Immature natural killer cell (primary cell): ENCODE data around the gene CPEB3. TPM values are rescaled to one million over a fixed set of nuclear protein-coding genes. Genes with fewer than 3 reads are reported as not detected.
"Not testable (repeated sequence)": the region's sequence is repeated elsewhere in the genome, so short reads cannot be mapped to it uniquely, and the experiment has no call there.

Source experiments
- DNase-seq, 3 donors: peaks; one replicate each; pipeline ENCODE4 v3.0.0; 2022; ENCODE audit warnings: mixed read lengths in 1 of 3
- H3K27ac Mint-ChIP-seq, 6 donors: one replicate each; pipeline ENCODE4 v1.8.0; 2020; ENCODE audit warnings: mixed read lengths in 6 of 6, mild to moderate bottlenecking in 5 of 6, inconsistent platforms in 4 of 6, moderate library complexity in 3 of 6
- H3K27me3 Mint-ChIP-seq, 3 donors: one replicate each; pipeline ENCODE4 v1.8.0; 2020 to 2021; ENCODE audit warnings: low read depth in 3 of 3, mild to moderate bottlenecking in 3 of 3, mixed read lengths in 3 of 3, moderate library complexity in 3 of 3, inconsistent platforms in 1 of 3
- H3K36me3 Mint-ChIP-seq, 3 donors: one replicate each; pipeline ENCODE4 v1.8.0; 2020; ENCODE audit warnings: mixed read lengths in 3 of 3, inconsistent platforms in 2 of 3, mild to moderate bottlenecking in 2 of 3
- H3K4me1 Mint-ChIP-seq, 2 donors: one replicate each; pipeline ENCODE4 v1.8.0; 2020; ENCODE audit warnings: inconsistent platforms in 2 of 2, mild to moderate bottlenecking in 2 of 2, mixed read lengths in 2 of 2, moderate library complexity in 1 of 2
- H3K4me3 Mint-ChIP-seq, 5 donors: one replicate each; pipeline ENCODE4 v1.8.0; 2020; ENCODE audit warnings: mild to moderate bottlenecking in 5 of 5, mixed read lengths in 5 of 5, inconsistent platforms in 3 of 5, moderate library complexity in 3 of 5
- H3K9me3 Mint-ChIP-seq, 6 donors: one replicate each; pipeline ENCODE4 v1.8.0; 2020; ENCODE audit warnings: mild to moderate bottlenecking in 6 of 6, mixed read lengths in 6 of 6, inconsistent platforms in 4 of 6, moderate library complexity in 3 of 6
- polyA plus RNA-seq, 3 donors: library from polyadenylated mRNA; unstranded; fragments of 300-500 nt; fragmentation: Illumina TruSeq; gene quantifications; one replicate each; pipeline ENCODE4 v1.2.3, GENCODE V29; 2021

Gene CPEB3
- polyA plus RNA-seq, 3 donors from 2014 or later = 0.63 to 1.1 TPM; not detected in 1

GRCh38 chr10:92180399-92180798 is 110.5 kb downstream of the CPEB3 start:
- H3K4me1 Mint-ChIP-seq = no peaks in the 10 kb centered on the region
- peaks cover 10 to 20% (median 12%) of the 10 kb centered on the region in 3 donors for H3K36me3 Mint-ChIP-seq
- H3K4me3 Mint-ChIP-seq = no peak overlapping the region
- peaks cover 0 to 2% (median 2%) of the 10 kb centered on the region in 3 donors for H3K27me3 Mint-ChIP-seq
- no peak overlapping the region for H3K27ac Mint-ChIP-seq
- DNase-seq = no peak
- H3K9me3 Mint-ChIP-seq = no peaks in the 10 kb centered on the region

- H3K27me3 Mint-ChIP-seq = peaks cover 0 to 2% (median 2%) of the 10 kb centered on the region in 3 donors
- H3K27ac Mint-ChIP-seq = no peak overlapping the region
- H3K4me3 Mint-ChIP-seq = no peak overlapping the region
- no peaks in the 10 kb centered on the region for H3K9me3 Mint-ChIP-seq
- peaks cover 10 to 28% (median 12%) of the 10 kb centered on the region in 3 donors for H3K36me3 Mint-ChIP-seq
- H3K4me1 Mint-ChIP-seq = no peaks in the 10 kb centered on the region
- DNase-seq = no peak
Observed at GRCh38 chr10:92177546-92177945, 113.3 kb downstream of the CPEB3 start.

- peaks cover 0 to 2% (median 2%) of the 10 kb centered on the region in 3 donors for H3K27me3 Mint-ChIP-seq
- no peak overlapping the region for H3K27ac Mint-ChIP-seq
- no peaks in the 10 kb centered on the region for H3K4me1 Mint-ChIP-seq
- DNase-seq = no peak
- no peak overlapping the region for H3K4me3 Mint-ChIP-seq
- peaks cover 0 to 2% (median 0%) of the 10 kb centered on the region in 6 donors for H3K9me3 Mint-ChIP-seq
- H3K36me3 Mint-ChIP-seq = peaks cover 7 to 27% (median 10%) of the 10 kb centered on the region in 3 donors
Observed at GRCh38 chr10:92175164-92175563, 115.7 kb downstream of the CPEB3 start.

GRCh38 chr10:92173996-92174395 is 116.9 kb downstream of the CPEB3 start:
- H3K27ac Mint-ChIP-seq = no peak overlapping the region
- no peaks in the 10 kb centered on the region for H3K4me1 Mint-ChIP-seq
- DNase-seq = no peak
- no peak overlapping the region for H3K4me3 Mint-ChIP-seq
- peaks cover 0 to 4% (median 0%) of the 10 kb centered on the region in 6 donors for H3K9me3 Mint-ChIP-seq
- peaks cover 0 to 3% (median 2%) of the 10 kb centered on the region in 3 donors for H3K27me3 Mint-ChIP-seq
- peaks cover 15 to 34% (median 16%) of the 10 kb centered on the region in 3 donors for H3K36me3 Mint-ChIP-seq

GRCh38 chr10:92164036-92164696 is 126.7 kb downstream of the CPEB3 start:
- no peak overlapping the region for H3K27ac Mint-ChIP-seq
- no peak overlapping the region for H3K4me3 Mint-ChIP-seq
- H3K36me3 Mint-ChIP-seq = peaks cover 10 to 16% (median 13%) of the 10 kb centered on the region in 3 donors
- no peaks in the 10 kb centered on the region for H3K9me3 Mint-ChIP-seq
- no peaks in the 10 kb centered on the region for H3K4me1 Mint-ChIP-seq
- H3K27me3 Mint-ChIP-seq = no peaks in the 10 kb centered on the region
- no peak for DNase-seq

GRCh38 chr10:92162541-92162940 is 128.3 kb downstream of the CPEB3 start:
- Mint-ChIP-seq H3K36me3 (peaks cover 10 to 16% (median 13%) of the 10 kb centered on the region in 3 donors), H3K9me3 (no peaks in the 10 kb centered on the region), H3K27ac (no peak overlapping the region), H3K27me3 (peaks cover 0 to 3% (median 0%) of the 10 kb centered on the region in 3 donors), H3K4me1 (no peaks in the 10 kb centered on the region), H3K4me3 (no peak overlapping the region)
- no peak for DNase-seq

GRCh38 chr10:92156874-92157773 is 133.8 kb downstream of the CPEB3 start:
- DNase-seq = no peak
- peaks cover 0 to 3% (median 0%) of the 10 kb centered on the region in 3 donors for H3K27me3 Mint-ChIP-seq
- H3K36me3 Mint-ChIP-seq = peaks cover 0 to 4% (median 0%) of the 10 kb centered on the region in 3 donors
- no peak overlapping the region for H3K27ac Mint-ChIP-seq
- no peaks in the 10 kb centered on the region for H3K9me3 Mint-ChIP-seq
- no peak overlapping the region for H3K4me3 Mint-ChIP-seq
- no peaks in the 10 kb centered on the region for H3K4me1 Mint-ChIP-seq

- Mint-ChIP-seq H3K4me1 (no peaks in the 10 kb centered on the region), H3K27me3 (peaks cover 0 to 1% (median 0%) of the 10 kb centered on the region in 3 donors), H3K4me3 (no peak overlapping the region), H3K36me3 (peaks cover 0 to 3% (median 0%) of the 10 kb centered on the region in 3 donors), H3K27ac (no peak overlapping the region), H3K9me3 (no peaks in the 10 kb centered on the region)
- DNase-seq = no peak
Observed at GRCh38 chr10:92150823-92151222, 140.1 kb downstream of the CPEB3 start.

- H3K4me3 Mint-ChIP-seq = no peak overlapping the region
- peaks cover 0 to 1% (median 0%) of the 10 kb centered on the region in 3 donors for H3K27me3 Mint-ChIP-seq
- no peak overlapping the region for H3K27ac Mint-ChIP-seq
- H3K9me3 Mint-ChIP-seq = no peaks in the 10 kb centered on the region
- H3K4me1 Mint-ChIP-seq = no peaks in the 10 kb centered on the region
- peaks cover 0 to 3% (median 3%) of the 10 kb centered on the region in 3 donors for H3K36me3 Mint-ChIP-seq
- no peak for DNase-seq
Observed at GRCh38 chr10:92149261-92149660, 141.6 kb downstream of the CPEB3 start.

- Mint-ChIP-seq H3K36me3 (peaks cover 0 to 13% (median 5%) of the 10 kb centered on the region in 3 donors), H3K4me1 (no peaks in the 10 kb centered on the region), H3K4me3 (no peak overlapping the region), H3K27me3 (peaks cover 0 to 1% (median 0%) of the 10 kb centered on the region in 3 donors), H3K9me3 (no peaks in the 10 kb centered on the region), H3K27ac (no peak overlapping the region)
- DNase-seq = no peak
Observed at GRCh38 chr10:92146781-92147180, 144.1 kb downstream of the CPEB3 start.

GRCh38 chr10:92146107-92146506 is 144.8 kb downstream of the CPEB3 start:
- Mint-ChIP-seq H3K4me3 (no peak overlapping the region), H3K9me3 (no peaks in the 10 kb centered on the region), H3K27me3 (no peaks in the 10 kb centered on the region), H3K4me1 (no peaks in the 10 kb centered on the region), H3K27ac (no peak overlapping the region), H3K36me3 (peaks cover 0 to 13% (median 2%) of the 10 kb centered on the region in 3 donors)
- no peak for DNase-seq

GRCh38 chr10:92142949-92143348 is 147.9 kb downstream of the CPEB3 start:
- H3K4me3 Mint-ChIP-seq = no peak overlapping the region
- H3K27me3 Mint-ChIP-seq = no peaks in the 10 kb centered on the region
- H3K9me3 Mint-ChIP-seq = peaks cover 0 to 2% (median 0%) of the 10 kb centered on the region in 6 donors
- peaks cover 7 to 25% (median 8%) of the 10 kb centered on the region in 3 donors for H3K36me3 Mint-ChIP-seq
- H3K4me1 Mint-ChIP-seq = peaks cover 0 to 1% of the 10 kb centered on the region in 2 donors
- H3K27ac Mint-ChIP-seq = peak overlapping the region in 2 of 6 donors; percentile 10 to 17
- no peak for DNase-seq

GRCh38 chr10:92142512-92142911 is 148.4 kb downstream of the CPEB3 start:
- Mint-ChIP-seq H3K4me3 (no peak overlapping the region), H3K36me3 (peaks cover 8 to 28% (median 9%) of the 10 kb centered on the region in 3 donors), H3K9me3 (peaks cover 0 to 2% (median 0%) of the 10 kb centered on the region in 6 donors), H3K27ac (peak overlapping the region in 2 of 6 donors; percentile 10 to 17), H3K4me1 (peaks cover 0 to 1% of the 10 kb centered on the region in 2 donors), H3K27me3 (no peaks in the 10 kb centered on the region)
- no peak for DNase-seq

- H3K4me1 Mint-ChIP-seq, H3K9me3 Mint-ChIP-seq, DNase-seq, H3K27me3 Mint-ChIP-seq, H3K27ac Mint-ChIP-seq, H3K4me3 Mint-ChIP-seq: not testable (repeated sequence)
- peaks cover 14 to 39% (median 21%) of the 10 kb centered on the region in 3 donors for H3K36me3 Mint-ChIP-seq
Observed at GRCh38 chr10:92141147-92141546, 149.7 kb downstream of the CPEB3 start.
